ENCODE measurements around the gene CTBP2.

The CTBP2 gene

GRCh38 chr10:125016611-125017202, 143.7 kb downstream of the CTBP2 start:
- no peak for DNase-seq (ENCODE audit: low read depth, low spot score)
- no CpG with 5 or more reads among the region's 14 CpGs for WGBS (ENCODE audit: insufficient coverage, insufficient read length)
- no peaks in the 10 kb centered on the region for H3K27me3 ChIP-seq (ENCODE audit: control insufficient read depth, insufficient read depth, low read length)
- no peaks in the 10 kb centered on the region for H3K9me3 ChIP-seq (ENCODE audit: control insufficient read depth, insufficient read depth, low read length)
- no peak overlapping the region for H3K4me3 ChIP-seq (ENCODE audit: low read length)
- H3K27ac ChIP-seq (ENCODE audit: low read length): no peak overlapping the region
- H3K36me3 ChIP-seq (ENCODE audit: control insufficient read depth, insufficient read depth, low read length): peaks cover 8% of the 10 kb centered on the region; the same call in 1 of the 2 replicates
- H3K4me1 ChIP-seq (ENCODE audit: control insufficient read depth, insufficient read depth, low read length): no peaks in the 10 kb centered on the region; the same call in 1 of the 2 replicates

GRCh38 chr10:125016123-125016522, 144.2 kb downstream of the CTBP2 start:
- no peak for DNase-seq (ENCODE audit: low read depth, low spot score)
- H3K4me1 ChIP-seq (ENCODE audit: control insufficient read depth, insufficient read depth, low read length): no peaks in the 10 kb centered on the region; the same call in 1 of the 2 replicates
- H3K4me3 ChIP-seq (ENCODE audit: low read length): no peak overlapping the region
- no peak overlapping the region for H3K27ac ChIP-seq (ENCODE audit: low read length)
- no peaks in the 10 kb centered on the region for H3K9me3 ChIP-seq (ENCODE audit: control insufficient read depth, insufficient read depth, low read length)
- no CpG with 5 or more reads among the region's 10 CpGs for WGBS (ENCODE audit: insufficient coverage, insufficient read length)
- no peaks in the 10 kb centered on the region for H3K27me3 ChIP-seq (ENCODE audit: control insufficient read depth, insufficient read depth, low read length)
- H3K36me3 ChIP-seq (ENCODE audit: control insufficient read depth, insufficient read depth, low read length): peaks cover 8% of the 10 kb centered on the region; the same call in 1 of the 2 replicates

GRCh38 chr10:125015356-125015944, 144.9 kb downstream of the CTBP2 start:
- Histone ChIP-seq H3K9me3 (ENCODE audit: control insufficient read depth, insufficient read depth, low read length) (no peaks in the 10 kb centered on the region), H3K4me3 (ENCODE audit: low read length) (no peak overlapping the region), H3K36me3 (ENCODE audit: control insufficient read depth, insufficient read depth, low read length) (0 out of 2 replicates have a peak, but pooled peaks cover 6% of the 10 kb centered on the region), H3K4me1 (ENCODE audit: control insufficient read depth, insufficient read depth, low read length) (peaks cover 1% of the 10 kb centered on the region; the same call in 1 of the 2 replicates), H3K27me3 (ENCODE audit: control insufficient read depth, insufficient read depth, low read length) (no peaks in the 10 kb centered on the region), H3K27ac (ENCODE audit: low read length) (no peak overlapping the region)
- no CpG with 5 or more reads among the region's 23 CpGs for WGBS (ENCODE audit: insufficient coverage, insufficient read length)
- no peak for DNase-seq (ENCODE audit: low read depth, low spot score)

GRCh38 chr10:125014836-125015355, 145.5 kb downstream of the CTBP2 start:
- H3K27me3 ChIP-seq (ENCODE audit: control insufficient read depth, insufficient read depth, low read length): no peaks in the 10 kb centered on the region
- H3K4me1 ChIP-seq (ENCODE audit: control insufficient read depth, insufficient read depth, low read length): peaks cover 3% of the 10 kb centered on the region; the same call in 1 of the 2 replicates
- WGBS (ENCODE audit: insufficient coverage, insufficient read length): no CpG with 5 or more reads among the region's 19 CpGs
- no peak for DNase-seq (ENCODE audit: low read depth, low spot score)
- 0 out of 2 replicates have a peak, but pooled peaks cover 6% of the 10 kb centered on the region for H3K36me3 ChIP-seq (ENCODE audit: control insufficient read depth, insufficient read depth, low read length)
- H3K4me3 ChIP-seq (ENCODE audit: low read length): no peak overlapping the region
- H3K9me3 ChIP-seq (ENCODE audit: control insufficient read depth, insufficient read depth, low read length): no peaks in the 10 kb centered on the region
- H3K27ac ChIP-seq (ENCODE audit: low read length): no peak overlapping the region

GRCh38 chr10:125014086-125014830, 146.1 kb downstream of the CTBP2 start:
- Histone ChIP-seq H3K4me1 (ENCODE audit: control insufficient read depth, insufficient read depth, low read length) (peaks cover 3% of the 10 kb centered on the region; the same call in 1 of the 2 replicates), H3K4me3 (ENCODE audit: low read length) (no peak overlapping the region), H3K36me3 (ENCODE audit: control insufficient read depth, insufficient read depth, low read length) (0 out of 2 replicates have a peak, but pooled peaks cover 6% of the 10 kb centered on the region), H3K9me3 (ENCODE audit: control insufficient read depth, insufficient read depth, low read length) (no peaks in the 10 kb centered on the region), H3K27ac (ENCODE audit: low read length) (no peak overlapping the region), H3K27me3 (ENCODE audit: control insufficient read depth, insufficient read depth, low read length) (no peaks in the 10 kb centered on the region)
- WGBS (ENCODE audit: insufficient coverage, insufficient read length): no CpG with 5 or more reads among the region's 20 CpGs
- no peak for DNase-seq (ENCODE audit: low read depth, low spot score)

GRCh38 chr10:125013529-125013872, 146.9 kb downstream of the CTBP2 start:
- WGBS (ENCODE audit: insufficient coverage, insufficient read length): no CpG with 5 or more reads among the region's 7 CpGs
- H3K9me3 ChIP-seq (ENCODE audit: control insufficient read depth, insufficient read depth, low read length): no peaks in the 10 kb centered on the region
- DNase-seq (ENCODE audit: low read depth, low spot score): no peak
- no peak overlapping the region for H3K27ac ChIP-seq (ENCODE audit: low read length)
- no peak overlapping the region for H3K4me3 ChIP-seq (ENCODE audit: low read length)
- H3K27me3 ChIP-seq (ENCODE audit: control insufficient read depth, insufficient read depth, low read length): no peaks in the 10 kb centered on the region
- H3K36me3 ChIP-seq (ENCODE audit: control insufficient read depth, insufficient read depth, low read length): 0 out of 2 replicates have a peak, but pooled peaks cover 6% of the 10 kb centered on the region
- peaks cover 3% of the 10 kb centered on the region; the same call in 1 of the 2 replicates for H3K4me1 ChIP-seq (ENCODE audit: control insufficient read depth, insufficient read depth, low read length)

GRCh38 chr10:125012851-125013528, 147.4 kb downstream of the CTBP2 start:
- no peak for DNase-seq (ENCODE audit: low read depth, low spot score)
- H3K27ac ChIP-seq (ENCODE audit: low read length): no peak overlapping the region
- WGBS (ENCODE audit: insufficient coverage, insufficient read length): no CpG with 5 or more reads among the region's 15 CpGs
- no peak overlapping the region for H3K4me3 ChIP-seq (ENCODE audit: low read length)
- 0 out of 2 replicates have a peak, but pooled peaks cover 6% of the 10 kb centered on the region for H3K36me3 ChIP-seq (ENCODE audit: control insufficient read depth, insufficient read depth, low read length)
- H3K9me3 ChIP-seq (ENCODE audit: control insufficient read depth, insufficient read depth, low read length): no peaks in the 10 kb centered on the region
- peaks cover 3% of the 10 kb centered on the region; the same call in 1 of the 2 replicates for H3K4me1 ChIP-seq (ENCODE audit: control insufficient read depth, insufficient read depth, low read length)
- no peaks in the 10 kb centered on the region for H3K27me3 ChIP-seq (ENCODE audit: control insufficient read depth, insufficient read depth, low read length)

- no peak overlapping the region for H3K27ac ChIP-seq (ENCODE audit: low read length)
- no peaks in the 10 kb centered on the region for H3K9me3 ChIP-seq (ENCODE audit: control insufficient read depth, insufficient read depth, low read length)
- no peak overlapping the region for H3K4me3 ChIP-seq (ENCODE audit: low read length)
- no CpG with 5 or more reads among the region's 27 CpGs for WGBS (ENCODE audit: insufficient coverage, insufficient read length)
- no peak for DNase-seq (ENCODE audit: low read depth, low spot score)
- peaks cover 3% of the 10 kb centered on the region; the same call in 1 of the 2 replicates for H3K4me1 ChIP-seq (ENCODE audit: control insufficient read depth, insufficient read depth, low read length)
- 0 out of 2 replicates have a peak, but pooled peaks cover 6% of the 10 kb centered on the region for H3K36me3 ChIP-seq (ENCODE audit: control insufficient read depth, insufficient read depth, low read length)
- H3K27me3 ChIP-seq (ENCODE audit: control insufficient read depth, insufficient read depth, low read length): no peaks in the 10 kb centered on the region
These were observed 148.2 kb downstream of the CTBP2 start for GRCh38 chr10:125011926-125012705.

GRCh38 chr10:125011171-125011925, 149.0 kb downstream of the CTBP2 start:
- Histone ChIP-seq H3K27me3 (ENCODE audit: control insufficient read depth, insufficient read depth, low read length) (no peaks in the 10 kb centered on the region), H3K27ac (ENCODE audit: low read length) (no peak overlapping the region)

More at GRCh38 chr10:125011171-125011925, 149.0 kb downstream of the CTBP2 start:
- peaks cover 3% of the 10 kb centered on the region; the same call in 1 of the 2 replicates for H3K4me1 ChIP-seq (ENCODE audit: control insufficient read depth, insufficient read depth, low read length)
- H3K4me3 ChIP-seq (ENCODE audit: low read length): no peak overlapping the region
- DNase-seq (ENCODE audit: low read depth, low spot score): no peak
- WGBS (ENCODE audit: insufficient coverage, insufficient read length): no CpG with 5 or more reads among the region's 16 CpGs
- H3K9me3 ChIP-seq (ENCODE audit: control insufficient read depth, insufficient read depth, low read length): no peaks in the 10 kb centered on the region
- H3K36me3 ChIP-seq (ENCODE audit: control insufficient read depth, insufficient read depth, low read length): peaks cover 9% of the 10 kb centered on the region; the same call in 1 of the 2 replicates
